ENCODE data around the gene PFN3. TPM values are rescaled to one million over a fixed set of nuclear protein-coding genes. Genes with fewer than 3 reads are reported as not detected.

The PFN3 gene
- total RNA-seq, 1 experiment from 2014 or later = not detected

DNA sequence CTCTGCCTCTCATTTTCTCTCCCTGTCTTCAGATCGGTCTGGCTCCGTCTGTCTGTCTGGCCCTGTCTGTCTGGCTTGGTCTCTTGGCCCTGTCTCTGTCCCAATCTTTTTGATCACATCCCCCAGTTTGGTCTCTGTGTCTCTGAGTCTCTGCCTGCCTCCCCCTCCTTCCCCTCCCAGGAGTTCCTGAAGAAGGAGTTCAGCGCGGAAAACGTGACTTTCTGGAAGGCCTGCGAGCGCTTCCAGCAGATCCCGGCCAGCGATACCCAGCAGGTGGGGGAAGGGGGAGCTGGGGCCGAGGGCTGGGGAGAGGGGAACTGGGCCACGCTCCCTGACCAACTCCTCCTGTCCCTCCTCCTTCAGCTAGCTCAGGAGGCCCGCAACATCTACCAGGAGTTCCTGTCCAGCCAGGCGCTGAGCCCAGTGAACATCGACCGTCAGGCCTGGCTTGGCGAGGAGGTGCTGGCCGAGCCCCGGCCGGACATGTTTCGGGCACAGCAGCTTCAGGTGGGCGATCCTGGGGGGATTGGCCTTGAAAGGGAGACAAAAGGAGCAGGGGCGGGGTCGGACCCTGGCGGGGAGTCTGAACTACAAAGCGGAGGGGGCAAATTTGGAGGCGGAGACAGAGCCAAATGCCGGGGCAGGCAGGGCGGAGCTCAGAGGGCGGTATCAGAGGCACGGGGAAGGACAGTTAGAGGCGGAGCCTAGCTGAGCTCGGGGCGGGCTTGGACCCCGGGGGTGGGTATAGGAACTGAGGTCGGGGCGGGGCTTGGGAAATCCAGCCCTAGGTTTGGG, 33.7 kb downstream of the PFN3 start:
- CTCF ChIA-PET = interaction anchor here (0.6 to 1.4 kb wide), 2 partner anchors 24 to 280 kb away, joined by 3 read pairs; partner anchors contain the start of gene FGFR4
- BruUV-seq (replicated peaks) = no TSS peak
- peaks cover 34% of the 10 kb centered on the region for H3K36me3 Mint-ChIP-seq (ENCODE audit: insufficient read depth, unreplicated experiment)
- no peaks in the 10 kb centered on the region for H3K9me3 Mint-ChIP-seq (ENCODE audit: low read depth, unreplicated experiment)
- DNase-seq = no peak
- TF ChIP-seq, protein P1, sequence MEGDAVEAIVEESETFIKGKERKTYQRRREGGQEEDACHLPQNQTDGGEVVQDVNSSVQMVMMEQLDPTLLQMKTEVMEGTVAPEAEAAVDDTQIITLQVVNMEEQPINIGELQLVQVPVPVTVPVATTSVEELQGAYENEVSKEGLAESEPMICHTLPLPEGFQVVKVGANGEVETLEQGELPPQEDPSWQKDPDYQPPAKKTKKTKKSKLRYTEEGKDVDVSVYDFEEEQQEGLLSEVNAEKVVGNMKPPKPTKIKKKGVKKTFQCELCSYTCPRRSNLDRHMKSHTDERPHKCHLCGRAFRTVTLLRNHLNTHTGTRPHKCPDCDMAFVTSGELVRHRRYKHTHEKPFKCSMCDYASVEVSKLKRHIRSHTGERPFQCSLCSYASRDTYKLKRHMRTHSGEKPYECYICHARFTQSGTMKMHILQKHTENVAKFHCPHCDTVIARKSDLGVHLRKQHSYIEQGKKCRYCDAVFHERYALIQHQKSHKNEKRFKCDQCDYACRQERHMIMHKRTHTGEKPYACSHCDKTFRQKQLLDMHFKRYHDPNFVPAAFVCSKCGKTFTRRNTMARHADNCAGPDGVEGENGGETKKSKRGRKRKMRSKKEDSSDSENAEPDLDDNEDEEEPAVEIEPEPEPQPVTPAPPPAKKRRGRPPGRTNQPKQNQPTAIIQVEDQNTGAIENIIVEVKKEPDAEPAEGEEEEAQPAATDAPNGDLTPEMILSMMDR (IDR thresholded peaks at IDR 0.05; ENCODE audit: unreplicated experiment) = no peak
- no peak overlapping the region for H3K27ac Mint-ChIP-seq (ENCODE audit: unreplicated experiment)
- H3K27me3 Mint-ChIP-seq (ENCODE audit: unreplicated experiment) = no peaks in the 10 kb centered on the region
- H3K4me3 Mint-ChIP-seq (ENCODE audit: low read depth, unreplicated experiment) = no peak overlapping the region
- intact Hi-C loops (cut with micrococcal nuclease; ENCODE audit: unreplicated experiment) = no loop called here
- peaks cover 22% of the 10 kb centered on the region for H3K4me1 Mint-ChIP-seq (ENCODE audit: low read depth, unreplicated experiment)

DNA sequence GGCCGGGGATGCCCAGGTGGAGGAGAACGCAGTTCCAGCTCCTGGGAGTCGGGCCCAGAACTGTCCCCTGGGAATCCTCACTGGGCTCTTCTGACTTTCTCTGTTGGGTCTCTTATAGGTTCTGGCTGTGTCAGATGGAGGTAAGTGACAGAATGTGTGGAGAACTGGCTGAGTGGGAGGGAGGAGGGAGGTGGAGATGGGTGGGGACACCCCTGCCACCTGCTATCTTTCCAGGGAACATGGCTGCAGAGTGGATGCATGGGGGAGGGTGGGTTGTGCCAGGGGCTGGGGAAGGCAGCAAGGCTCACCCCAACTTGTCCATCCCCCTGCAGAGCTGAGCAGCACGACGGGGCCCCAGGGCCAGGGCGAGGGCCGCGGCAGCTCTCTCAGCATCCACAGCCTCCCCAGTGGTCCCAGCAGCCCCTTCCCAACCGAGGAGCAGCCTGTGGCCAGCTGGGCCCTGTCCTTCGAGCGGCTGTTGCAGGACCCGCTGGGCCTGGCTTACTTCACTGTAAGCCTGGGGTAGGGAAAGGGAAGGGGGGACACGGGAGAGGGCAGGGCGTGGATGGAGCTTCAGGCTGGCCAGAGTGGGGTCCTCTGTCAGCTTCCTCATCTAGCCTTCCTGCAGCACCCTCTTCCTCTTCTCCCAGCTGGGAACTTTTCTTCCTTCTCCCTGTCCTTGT, 34.5 kb downstream of the PFN3 start:
- Mint-ChIP-seq H3K4me1 (ENCODE audit: low read depth, unreplicated experiment) (peaks cover 22% of the 10 kb centered on the region), H3K9me3 (ENCODE audit: low read depth, unreplicated experiment) (no peaks in the 10 kb centered on the region), H3K27ac (ENCODE audit: unreplicated experiment) (no peak overlapping the region), H3K27me3 (ENCODE audit: unreplicated experiment) (no peaks in the 10 kb centered on the region), H3K36me3 (ENCODE audit: insufficient read depth, unreplicated experiment) (peaks cover 28% of the 10 kb centered on the region), H3K4me3 (ENCODE audit: low read depth, unreplicated experiment) (no peak overlapping the region)
- TF ChIP-seq, protein P1 (IDR thresholded peaks at IDR 0.05; ENCODE audit: unreplicated experiment) = no peak
- no peak for DNase-seq
- CTCF ChIA-PET = interaction anchor here (0.6 to 1.4 kb wide), 2 partner anchors 25 to 279 kb away, joined by 3 read pairs; partner anchors contain the start of gene FGFR4
- BruUV-seq (replicated peaks) = no TSS peak
- intact Hi-C loops (cut with micrococcal nuclease; ENCODE audit: unreplicated experiment) = no loop called here

DNA sequence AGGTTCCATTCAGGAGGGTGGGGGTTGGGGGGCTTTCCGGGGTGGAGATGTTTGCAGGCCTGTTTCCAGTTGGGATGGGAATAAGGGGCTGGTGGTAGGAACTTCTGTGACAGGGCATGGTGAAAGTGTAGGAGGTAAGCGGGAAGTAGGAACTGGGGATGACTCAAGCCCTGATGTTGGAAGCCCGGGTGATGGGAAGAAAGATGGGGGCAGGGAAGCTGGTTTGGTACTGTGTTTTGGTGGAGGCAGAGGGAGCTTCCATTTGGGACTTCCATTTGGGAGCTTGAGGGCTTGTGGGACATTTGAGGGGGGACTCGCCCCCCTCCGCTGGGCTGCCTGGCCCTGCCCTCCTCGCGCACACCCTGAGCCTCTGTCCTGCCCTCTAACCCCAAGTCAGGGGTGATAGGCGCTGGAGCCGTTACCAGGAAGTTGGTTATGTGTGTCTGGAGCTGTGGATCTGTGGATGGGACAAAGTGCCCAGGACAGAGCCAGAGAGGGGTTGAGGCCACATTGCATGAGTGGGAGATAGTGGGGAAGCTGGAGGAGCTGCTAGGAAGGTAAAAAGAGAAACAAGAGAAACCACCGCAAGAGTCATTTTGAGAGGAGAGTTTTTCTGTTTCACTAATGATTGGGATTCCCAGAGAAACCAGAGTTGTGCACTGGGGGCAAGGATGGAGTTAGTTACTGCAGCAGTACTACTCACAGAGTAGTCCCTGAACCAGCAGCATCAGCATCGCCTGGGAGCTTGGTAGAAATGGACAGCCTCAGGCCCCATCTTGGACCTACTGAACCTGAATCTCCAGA, 36.1 kb downstream of the PFN3 start:
- no peak overlapping the region for H3K27ac Mint-ChIP-seq (ENCODE audit: unreplicated experiment)

More for the DNA sequence above, 36.1 kb downstream of the PFN3 start:
- no peaks in the 10 kb centered on the region for H3K27me3 Mint-ChIP-seq (ENCODE audit: unreplicated experiment)
- H3K9me3 Mint-ChIP-seq (ENCODE audit: low read depth, unreplicated experiment) = no peaks in the 10 kb centered on the region
- no peak overlapping the region for H3K4me3 Mint-ChIP-seq (ENCODE audit: low read depth, unreplicated experiment)
- intact Hi-C loops (cut with micrococcal nuclease; ENCODE audit: unreplicated experiment) = no loop called here
- H3K4me1 Mint-ChIP-seq (ENCODE audit: low read depth, unreplicated experiment) = peaks cover 18% of the 10 kb centered on the region
- BruUV-seq (replicated peaks) = no TSS peak
- CTCF ChIA-PET = interaction anchor here (0.7 to 2.0 kb wide), 3 partner anchors 22 to 48 kb away, joined by 3 to 5 read pairs (median 3); no protein-coding TSS in a partner anchor
- no peak for DNase-seq
- peaks cover 27% of the 10 kb centered on the region for H3K36me3 Mint-ChIP-seq (ENCODE audit: insufficient read depth, unreplicated experiment)
- TF ChIP-seq, protein P1 (IDR thresholded peaks at IDR 0.05; ENCODE audit: unreplicated experiment) = no peak
